SK-N-SH (cell line): Measurements from ENCODE around the gene STON1.

Source experiments
- POLR2AphosphoS5 ChIP-seq: IDR thresholded peaks from 2 replicates; pipeline ENCODE4 v1.6.1; 2012; ENCODE audit warnings: low read depth, low read length
- TF ChIP-seq, protein P1 (sequence below): IDR thresholded peaks from 2 replicates; pipeline ENCODE4 v1.4.0; 2012; ENCODE audit warnings: low read depth
- TF ChIP-seq, protein P2 (sequence below): fragments of 200-600 bp; sonication (generic); IDR thresholded peaks from 2 replicates; pipeline ENCODE4 v1.6.1; 2017; ENCODE audit warnings: antibody characterized with exemption, mild to moderate bottlenecking, moderate library complexity

DNA sequence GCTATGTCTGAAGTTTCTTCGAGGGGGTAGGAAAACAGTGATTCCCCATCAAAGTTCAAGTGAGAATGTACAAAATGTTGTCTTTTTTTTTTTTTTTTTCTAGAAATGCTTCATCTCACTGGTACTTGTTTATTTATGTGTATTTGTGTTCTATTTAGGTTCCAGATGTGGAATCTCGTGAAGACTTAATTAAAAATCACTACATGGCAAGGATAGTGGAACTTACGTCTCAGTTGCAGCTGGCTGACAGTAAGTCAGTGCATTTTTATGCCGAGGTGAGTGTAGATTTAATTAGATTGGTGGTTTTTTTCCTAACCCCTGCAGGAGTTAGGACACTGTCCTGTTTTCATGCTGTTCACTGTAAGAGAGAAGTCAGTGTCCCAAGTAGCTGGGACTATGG lies 22.8 kb upstream of the STON1 start:
- TF ChIP-seq, protein P1, sequence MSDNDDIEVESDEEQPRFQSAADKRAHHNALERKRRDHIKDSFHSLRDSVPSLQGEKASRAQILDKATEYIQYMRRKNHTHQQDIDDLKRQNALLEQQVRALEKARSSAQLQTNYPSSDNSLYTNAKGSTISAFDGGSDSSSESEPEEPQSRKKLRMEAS, result no peak
- TF ChIP-seq, protein P2, sequence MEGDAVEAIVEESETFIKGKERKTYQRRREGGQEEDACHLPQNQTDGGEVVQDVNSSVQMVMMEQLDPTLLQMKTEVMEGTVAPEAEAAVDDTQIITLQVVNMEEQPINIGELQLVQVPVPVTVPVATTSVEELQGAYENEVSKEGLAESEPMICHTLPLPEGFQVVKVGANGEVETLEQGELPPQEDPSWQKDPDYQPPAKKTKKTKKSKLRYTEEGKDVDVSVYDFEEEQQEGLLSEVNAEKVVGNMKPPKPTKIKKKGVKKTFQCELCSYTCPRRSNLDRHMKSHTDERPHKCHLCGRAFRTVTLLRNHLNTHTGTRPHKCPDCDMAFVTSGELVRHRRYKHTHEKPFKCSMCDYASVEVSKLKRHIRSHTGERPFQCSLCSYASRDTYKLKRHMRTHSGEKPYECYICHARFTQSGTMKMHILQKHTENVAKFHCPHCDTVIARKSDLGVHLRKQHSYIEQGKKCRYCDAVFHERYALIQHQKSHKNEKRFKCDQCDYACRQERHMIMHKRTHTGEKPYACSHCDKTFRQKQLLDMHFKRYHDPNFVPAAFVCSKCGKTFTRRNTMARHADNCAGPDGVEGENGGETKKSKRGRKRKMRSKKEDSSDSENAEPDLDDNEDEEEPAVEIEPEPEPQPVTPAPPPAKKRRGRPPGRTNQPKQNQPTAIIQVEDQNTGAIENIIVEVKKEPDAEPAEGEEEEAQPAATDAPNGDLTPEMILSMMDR, result no peak
- TF ChIP-seq POLR2AphosphoS5, result no peak
